ENCODE results near the gene THSD7B. TPM values are rescaled to one million over a fixed set of nuclear protein-coding genes. Genes with fewer than 3 reads are reported as not detected.

The THSD7B gene
- total RNA-seq, 1 donor, result under 0.01 TPM

- TF ChIP-seq CTCF (IDR thresholded peaks at IDR 0.05; ENCODE audit: extremely low read depth, low read depth, low read length), result no peak
These were observed 1.7 kb downstream of the THSD7B start for GRCh38 chr2:136767030-136767429.

GRCh38 chr2:136769871-136770270, 4.5 kb downstream of the THSD7B start:
- H4K20me1 ChIP-seq (ENCODE audit: insufficient read depth, low read length), result no peaks in the 10 kb centered on the region
- H3K27me3 ChIP-seq (ENCODE audit: insufficient read depth, low read length), result peaks cover 6% of the 10 kb centered on the region
- H2AFZ ChIP-seq (ENCODE audit: low read length), result no peak overlapping the region
- no peak overlapping the region for H3K4me3 ChIP-seq (ENCODE audit: insufficient read depth, low read length)
- H3K4me1 ChIP-seq (ENCODE audit: insufficient read depth, low read length), result no peaks in the 10 kb centered on the region
- DNase-seq (ENCODE audit: insufficient read length, low spot score, missing footprints), result no peak
- no peaks in the 10 kb centered on the region for H3K9me3 ChIP-seq (ENCODE audit: low read depth, low read length)
- H3K79me2 ChIP-seq (ENCODE audit: insufficient read depth, low read length), result no peaks in the 10 kb centered on the region
- H3K4me2 ChIP-seq (ENCODE audit: insufficient read depth, low read length), result no peak overlapping the region
- H3K27ac ChIP-seq (ENCODE audit: low read depth, low read length), result no peak overlapping the region
- no peaks in the 10 kb centered on the region for H3K36me3 ChIP-seq (ENCODE audit: insufficient read depth, low read length)
- TF ChIP-seq CTCF (IDR thresholded peaks at IDR 0.05; ENCODE audit: extremely low read depth, low read depth, low read length), result no peak

More at GRCh38 chr2:136767030-136767429, 1.7 kb downstream of the THSD7B start:
- no peak for DNase-seq (ENCODE audit: insufficient read length, low spot score, missing footprints)
- no peak overlapping the region for H3K4me2 ChIP-seq (ENCODE audit: insufficient read depth, low read length)
- H3K79me2 ChIP-seq (ENCODE audit: insufficient read depth, low read length), result no peaks in the 10 kb centered on the region
- no peak overlapping the region for H2AFZ ChIP-seq (ENCODE audit: low read length)
- H3K27ac ChIP-seq (ENCODE audit: low read depth, low read length), result no peak overlapping the region
- no peaks in the 10 kb centered on the region for H4K20me1 ChIP-seq (ENCODE audit: insufficient read depth, low read length)
- no peaks in the 10 kb centered on the region for H3K9me3 ChIP-seq (ENCODE audit: low read depth, low read length)
- H3K4me1 ChIP-seq (ENCODE audit: insufficient read depth, low read length), result no peaks in the 10 kb centered on the region
- H3K36me3 ChIP-seq (ENCODE audit: insufficient read depth, low read length), result no peaks in the 10 kb centered on the region
- H3K27me3 ChIP-seq (ENCODE audit: insufficient read depth, low read length), result peaks cover 10% of the 10 kb centered on the region
- H3K4me3 ChIP-seq (ENCODE audit: insufficient read depth, low read length), result no peak overlapping the region

- Histone ChIP-seq H3K27me3 (ENCODE audit: insufficient read depth, low read length) (peaks cover 6% of the 10 kb centered on the region), H3K79me2 (ENCODE audit: insufficient read depth, low read length) (no peaks in the 10 kb centered on the region), H3K27ac (ENCODE audit: low read depth, low read length) (no peak overlapping the region), H3K4me1 (ENCODE audit: insufficient read depth, low read length) (no peaks in the 10 kb centered on the region), H3K4me2 (ENCODE audit: insufficient read depth, low read length) (no peak overlapping the region), H4K20me1 (ENCODE audit: insufficient read depth, low read length) (no peaks in the 10 kb centered on the region), H3K4me3 (ENCODE audit: insufficient read depth, low read length) (no peak overlapping the region), H3K36me3 (ENCODE audit: insufficient read depth, low read length) (no peaks in the 10 kb centered on the region), H2AFZ (ENCODE audit: low read length) (no peak overlapping the region), H3K9me3 (ENCODE audit: low read depth, low read length) (no peaks in the 10 kb centered on the region)
- no peak for DNase-seq (ENCODE audit: insufficient read length, low spot score, missing footprints)
- no peak for TF ChIP-seq CTCF (IDR thresholded peaks at IDR 0.05; ENCODE audit: extremely low read depth, low read depth, low read length)
These were observed 5.0 kb downstream of the THSD7B start for GRCh38 chr2:136770384-136770783.

GRCh38 chr2:136777391-136777790, 12.0 kb downstream of the THSD7B start:
- Histone ChIP-seq H4K20me1 (ENCODE audit: insufficient read depth, low read length) (no peaks in the 10 kb centered on the region), H3K36me3 (ENCODE audit: insufficient read depth, low read length) (no peaks in the 10 kb centered on the region), H3K27ac (ENCODE audit: low read depth, low read length) (no peak overlapping the region), H3K27me3 (ENCODE audit: insufficient read depth, low read length) (no peaks in the 10 kb centered on the region), H3K4me1 (ENCODE audit: insufficient read depth, low read length) (no peaks in the 10 kb centered on the region), H2AFZ (ENCODE audit: low read length) (no peak overlapping the region), H3K9me3 (ENCODE audit: low read depth, low read length) (no peaks in the 10 kb centered on the region), H3K4me3 (ENCODE audit: insufficient read depth, low read length) (no peak overlapping the region), H3K4me2 (ENCODE audit: insufficient read depth, low read length) (no peak overlapping the region), H3K79me2 (ENCODE audit: insufficient read depth, low read length) (no peaks in the 10 kb centered on the region)
- DNase-seq (ENCODE audit: insufficient read length, low spot score, missing footprints), result no peak
- TF ChIP-seq CTCF (IDR thresholded peaks at IDR 0.05; ENCODE audit: extremely low read depth, low read depth, low read length), result no peak

Data from osteoblast (primary cell).